SU-DHL-6 (cell line): ENCODE data around the gene RFC2.
"Not testable (repeated sequence)": the region's sequence is repeated elsewhere in the genome, so short reads cannot be mapped to it uniquely, and the experiment has no call there.

ENCODE experiments used
- CTCF ChIP-seq: fragments of 200-600 bp; sonication (generic); IDR thresholded peaks from one replicate; pipeline ENCODE4 v1.5.1; 2017; ENCODE audit warnings: antibody characterized with exemption, mild to moderate bottlenecking, low read length, moderate library complexity; ENCODE audit not compliant: insufficient read depth, poor library complexity, severe bottlenecking
- EZH2phosphoT487 ChIP-seq: fragments of 200-600 bp; sonication (generic), shearing (Covaris generic); conservative IDR thresholded peaks from 2 replicates; pipeline ENCODE4 v1.6.1; 2018; ENCODE audit warnings: mild to moderate bottlenecking, antibody characterized with exemption, low read length, moderate library complexity, mixed read lengths

GRCh38 chr7:74255461-74255860 is 1.3 kb upstream of the RFC2 start:
- not testable (repeated sequence) for TF ChIP-seq CTCF, EZH2phosphoT487
